Natural killer cell treated with Interleukin-12 subunit alpha and Interleukin-12 subunit beta and Interleukin-15 and Interleukin-18, amount 100 ng/mL, for 72 hours (primary cell): ENCODE results near the gene CMIP. TPM values are rescaled to one million over a fixed set of nuclear protein-coding genes. Genes with fewer than 3 reads are reported as not detected.

Source experiments
- ATAC-seq, 2 donors: fragments of 150-1000 bp; cut with Tn5 transposase in 1 of 2; sonication (Bioruptor Pico), chemical (Tn5 transposase) in 1 of 2; 2 replicates each; pipeline ENCODE4 v1.10.0; 2021
- DNase-seq: peaks from one replicate; pipeline ENCODE4 v3.0.0; 2022; ENCODE audit warnings: low spot score
- H3K27ac Mint-ChIP-seq, 2 donors: 1 replicate in 1 of 2; 2 replicates in 1 of 2; pipeline ENCODE4 v1.8.0; 2022; ENCODE audit warnings: mixed read lengths in 2 of 2, mild to moderate bottlenecking in 1 of 2, moderate library complexity in 1 of 2
- H3K27me3 Mint-ChIP-seq, 2 donors: 1 replicate in 1 of 2; 2 replicates in 1 of 2; pipeline ENCODE4 v1.8.0; 2022; ENCODE audit warnings: mixed read lengths in 2 of 2
- H3K36me3 Mint-ChIP-seq: one replicate; pipeline ENCODE4 v1.8.0; 2022; ENCODE audit warnings: mixed read lengths
- H3K4me1 Mint-ChIP-seq, 2 donors: 1 replicate in 1 of 2; 2 replicates in 1 of 2; pipeline ENCODE4 v1.8.0; 2022; ENCODE audit warnings: low read depth in 2 of 2, mixed read lengths in 2 of 2, mild to moderate bottlenecking in 1 of 2
- H3K4me3 Mint-ChIP-seq: one replicate; pipeline ENCODE4 v1.8.0; 2022; ENCODE audit warnings: mixed read lengths
- H3K9me3 Mint-ChIP-seq: 2 replicates; pipeline ENCODE4 v1.8.0; 2022; ENCODE audit warnings: mixed read lengths
- total RNA-seq, 2 donors: library from RNA; stranded (reverse); gene quantifications; one replicate each; pipeline ENCODE4 v1.2.3, GENCODE V29; 2022

The CMIP gene
- total RNA-seq, 2 donors from 2014 or later: 48.0 to 57.6 TPM

DNA sequence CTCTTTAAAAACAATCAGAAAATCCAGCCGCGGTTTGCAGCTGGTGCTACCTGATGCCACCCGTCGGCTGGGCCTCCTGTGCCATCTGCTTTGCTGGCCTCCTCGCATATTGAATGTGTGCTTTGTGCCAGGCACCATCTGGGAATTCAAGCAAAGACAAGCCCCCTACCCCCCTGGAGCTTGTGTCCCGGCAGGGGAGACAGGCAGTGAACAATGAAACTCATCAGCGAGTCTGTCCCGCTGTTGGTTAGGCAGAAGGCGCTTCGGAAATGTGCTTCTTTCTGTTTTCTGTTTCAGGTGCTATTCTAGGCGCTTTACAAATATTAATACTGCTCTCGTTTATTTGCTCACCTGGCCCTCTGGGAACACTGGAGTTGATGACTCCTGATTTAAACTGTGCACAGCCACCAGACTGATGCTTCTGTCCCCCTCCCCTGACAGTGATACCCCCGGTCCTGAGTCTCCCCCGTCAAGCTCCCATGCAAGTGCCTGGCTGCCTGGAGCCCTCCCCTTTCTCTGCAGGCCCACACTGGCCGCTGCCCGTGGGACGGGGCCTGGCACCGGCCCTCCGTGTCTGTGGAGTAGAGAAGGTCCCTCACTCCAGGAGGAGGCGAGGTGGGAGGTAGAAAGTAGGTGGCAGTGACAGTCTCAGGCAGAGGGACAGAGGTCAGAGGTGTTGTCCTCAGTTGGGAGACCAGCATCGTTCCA lies 208.3 kb downstream of the CMIP start:
- no peaks in the 10 kb centered on the region for H3K27me3 Mint-ChIP-seq
- H3K36me3 Mint-ChIP-seq: no peaks in the 10 kb centered on the region
- H3K9me3 Mint-ChIP-seq: no peaks in the 10 kb centered on the region
- no peak overlapping the region for H3K27ac Mint-ChIP-seq
- H3K4me3 Mint-ChIP-seq: no peak overlapping the region
- peaks cover 11 to 19% of the 10 kb centered on the region in 2 donors for H3K4me1 Mint-ChIP-seq
- ATAC-seq (no peak), DNase-seq (no peak)

DNA sequence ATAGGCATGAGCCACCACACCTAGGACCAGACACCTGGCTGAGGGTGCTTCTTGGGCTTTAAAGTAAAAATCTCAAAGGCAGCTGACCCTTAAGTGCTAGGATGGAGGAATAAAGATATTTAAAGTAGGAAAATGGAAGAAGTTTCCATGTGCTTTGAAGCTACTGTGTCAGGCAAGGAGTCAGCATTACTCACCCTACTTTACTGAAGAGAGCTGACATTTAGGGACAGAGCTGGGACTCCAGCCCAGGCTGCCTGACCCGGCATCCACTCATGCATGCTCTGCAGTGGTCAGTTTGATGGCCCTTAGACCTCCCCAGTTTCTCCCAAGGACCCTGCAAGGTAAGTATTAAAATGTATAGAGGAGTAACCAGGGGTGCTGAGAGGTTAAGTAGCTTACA lies 209.7 kb downstream of the CMIP start:
- no peak for ATAC-seq
- no peak for DNase-seq
- H3K36me3 Mint-ChIP-seq: no peaks in the 10 kb centered on the region
- H3K27ac Mint-ChIP-seq: peak overlapping the region; percentile 34 to 56
- H3K4me3 Mint-ChIP-seq: no peak overlapping the region
- no peaks in the 10 kb centered on the region for H3K27me3 Mint-ChIP-seq
- peaks cover 6 to 16% of the 10 kb centered on the region in 2 donors for H3K4me1 Mint-ChIP-seq
- H3K9me3 Mint-ChIP-seq: no peaks in the 10 kb centered on the region

DNA sequence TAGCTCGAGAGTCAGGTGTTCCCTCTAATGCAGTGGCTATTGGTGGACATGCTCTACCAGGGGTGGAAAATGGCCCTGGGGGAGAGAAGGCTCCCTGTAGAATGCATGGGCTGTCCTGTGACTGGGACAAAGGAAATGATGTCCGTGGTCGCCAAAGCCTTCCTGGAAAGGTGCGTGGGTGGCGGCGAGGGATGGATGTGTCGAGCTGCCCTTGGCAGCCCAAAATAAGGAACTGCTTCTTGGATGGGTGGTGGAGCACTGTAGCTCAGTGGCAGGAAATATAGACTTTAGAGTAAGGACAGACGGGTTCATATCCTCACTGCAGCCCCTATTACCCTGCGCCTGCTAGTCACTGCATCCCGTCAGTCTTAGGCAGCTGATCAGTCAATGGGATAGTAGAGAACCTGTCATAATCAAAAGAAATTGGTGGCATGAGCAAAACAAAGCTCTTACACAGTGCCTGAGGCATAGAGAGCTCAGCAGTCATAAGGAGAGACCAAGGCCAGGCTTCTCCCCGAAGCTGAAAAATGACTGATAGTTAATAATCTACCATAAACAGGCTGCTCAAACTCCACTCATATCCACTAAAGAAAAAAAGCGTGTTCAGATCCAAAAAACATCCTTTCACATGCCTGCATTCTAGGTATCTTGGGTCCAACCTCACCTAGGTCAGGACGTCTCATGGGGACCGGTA lies 211.0 kb downstream of the CMIP start:
- Mint-ChIP-seq H3K27ac (no peak overlapping the region), H3K36me3 (no peaks in the 10 kb centered on the region), H3K9me3 (no peaks in the 10 kb centered on the region), H3K4me1 (peaks cover 0 to 9% of the 10 kb centered on the region in 2 donors), H3K27me3 (no peaks in the 10 kb centered on the region), H3K4me3 (no peak overlapping the region)
- ATAC-seq (no peak), DNase-seq (no peak)

DNA sequence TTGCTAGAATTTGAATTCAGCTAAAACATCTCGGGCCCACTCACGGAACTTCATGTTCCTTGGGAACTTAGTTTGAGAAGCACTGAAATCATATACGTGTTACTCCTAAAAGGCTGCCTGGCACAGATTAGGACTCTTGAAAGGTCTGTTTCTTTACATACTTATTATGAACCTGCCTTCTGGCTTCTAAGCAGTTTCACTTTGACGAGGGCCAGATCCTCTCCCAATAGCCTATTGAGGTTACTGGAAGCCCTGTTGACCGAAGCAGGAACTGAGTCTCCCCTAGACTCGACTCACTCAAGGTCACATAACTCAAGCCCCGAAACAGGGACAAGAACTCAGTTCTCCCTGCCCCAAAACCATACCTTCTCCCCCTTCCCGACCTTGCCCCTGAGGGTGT lies 212.6 kb downstream of the CMIP start:
- H3K27me3 Mint-ChIP-seq: no peaks in the 10 kb centered on the region
- no peak for ATAC-seq
- DNase-seq: no peak
- H3K27ac Mint-ChIP-seq: peak overlapping the region in 1 of 2 donors; percentile 32
- no peaks in the 10 kb centered on the region for H3K9me3 Mint-ChIP-seq
- H3K4me3 Mint-ChIP-seq: no peak overlapping the region
- no peaks in the 10 kb centered on the region for H3K36me3 Mint-ChIP-seq
- H3K4me1 Mint-ChIP-seq: peaks cover 0 to 9% of the 10 kb centered on the region in 2 donors

DNA sequence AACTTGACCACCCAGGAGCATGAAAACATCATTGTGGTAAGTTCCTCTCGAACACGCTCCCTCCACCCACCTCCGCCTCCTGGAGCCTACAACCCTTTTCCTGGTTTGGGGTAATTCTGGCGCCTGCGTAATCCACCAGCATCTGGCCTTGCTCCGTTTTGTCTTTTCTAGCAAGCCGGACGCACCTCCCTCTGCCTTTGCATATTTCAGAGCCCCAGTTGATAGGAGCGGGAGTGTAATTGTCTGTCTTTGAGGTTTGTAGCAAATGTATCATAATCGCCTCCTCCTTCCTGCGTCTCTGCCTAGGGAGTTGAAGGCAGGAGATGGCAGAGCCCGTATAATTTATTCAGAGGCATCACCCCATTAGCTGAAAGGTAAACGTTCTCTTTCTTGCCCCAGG lies 213.2 kb downstream of the CMIP start:
- peaks cover 0 to 9% of the 10 kb centered on the region in 2 donors for H3K4me1 Mint-ChIP-seq
- H3K36me3 Mint-ChIP-seq: no peaks in the 10 kb centered on the region
- H3K27me3 Mint-ChIP-seq: no peaks in the 10 kb centered on the region
- DNase-seq (no peak), ATAC-seq (no peak)
- peak overlapping the region in 1 of 2 donors; percentile 32 for H3K27ac Mint-ChIP-seq
- H3K4me3 Mint-ChIP-seq: no peak overlapping the region
- H3K9me3 Mint-ChIP-seq: no peaks in the 10 kb centered on the region

DNA sequence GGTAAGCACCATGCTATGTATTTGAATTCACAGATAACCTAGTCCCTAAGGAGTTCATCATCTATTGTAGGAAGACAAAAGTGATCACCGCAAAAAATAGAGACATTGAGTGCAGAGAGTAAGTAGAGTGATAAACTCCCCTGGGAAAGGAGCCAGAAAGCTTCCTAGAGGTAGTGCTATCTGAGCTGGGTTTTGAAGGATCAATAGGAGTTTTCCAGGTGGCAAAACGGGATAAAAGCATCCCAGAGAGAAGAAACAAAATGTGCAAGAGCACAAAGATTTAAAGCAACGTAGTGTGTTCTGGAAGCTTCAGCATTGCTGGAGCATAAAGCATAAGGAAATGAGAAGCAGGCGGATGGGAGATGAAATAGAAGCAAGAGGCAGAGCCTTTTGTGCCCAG lies 213.8 kb downstream of the CMIP start:
- Mint-ChIP-seq H3K4me1 (peaks cover 0 to 12% of the 10 kb centered on the region in 2 donors), H3K4me3 (no peak overlapping the region), H3K36me3 (peaks cover 5% of the 10 kb centered on the region), H3K9me3 (no peaks in the 10 kb centered on the region), H3K27ac (no peak overlapping the region), H3K27me3 (no peaks in the 10 kb centered on the region)
- DNase-seq: no peak
- no peak for ATAC-seq

GRCh38 chr16:81659249-81659648 lies 214.6 kb downstream of the CMIP start:
- H3K27ac Mint-ChIP-seq: peak overlapping the region in 1 of 2 donors; percentile 24
- no peak for ATAC-seq
- no peak for DNase-seq
- no peaks in the 10 kb centered on the region for H3K9me3 Mint-ChIP-seq
- H3K4me3 Mint-ChIP-seq: no peak overlapping the region
- H3K36me3 Mint-ChIP-seq: peaks cover 6% of the 10 kb centered on the region
- H3K4me1 Mint-ChIP-seq: peaks cover 0 to 12% of the 10 kb centered on the region in 2 donors
- H3K27me3 Mint-ChIP-seq: no peaks in the 10 kb centered on the region

- H3K4me3 Mint-ChIP-seq: no peak overlapping the region
- no peaks in the 10 kb centered on the region for H3K9me3 Mint-ChIP-seq
- H3K27me3 Mint-ChIP-seq: no peaks in the 10 kb centered on the region
- H3K36me3 Mint-ChIP-seq: peaks cover 6% of the 10 kb centered on the region
- DNase-seq (no peak), ATAC-seq (no peak)
- H3K4me1 Mint-ChIP-seq: peaks cover 0 to 7% of the 10 kb centered on the region in 2 donors
- H3K27ac Mint-ChIP-seq: no peak overlapping the region
Measured at GRCh38 chr16:81661082-81661481, 216.5 kb downstream of the CMIP start.

- H3K27me3 Mint-ChIP-seq: no peaks in the 10 kb centered on the region
- H3K4me1 Mint-ChIP-seq: peaks cover 5 to 11% of the 10 kb centered on the region in 2 donors
- no peak overlapping the region for H3K27ac Mint-ChIP-seq
Measured at GRCh38 chr16:81664153-81664552, 219.5 kb downstream of the CMIP start.

DNA sequence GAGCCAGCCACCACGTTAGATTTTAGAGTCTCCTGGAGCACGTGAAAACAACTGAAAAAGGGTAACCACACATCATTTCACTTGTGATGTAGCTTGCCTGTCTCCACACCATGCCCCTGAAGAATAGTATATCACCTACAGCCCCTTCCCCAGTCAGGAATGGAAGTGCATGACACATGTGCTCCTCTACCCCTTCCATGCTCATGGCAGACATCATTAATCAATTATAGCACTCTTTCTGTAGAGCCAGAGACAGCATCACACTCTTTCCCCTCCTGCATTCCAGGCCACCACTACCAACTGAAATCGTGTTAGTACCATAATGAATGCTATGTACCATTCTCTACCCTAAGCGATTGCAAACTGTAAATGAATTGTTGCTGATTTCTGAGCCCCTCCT lies 221.0 kb downstream of the CMIP start:
- no peaks in the 10 kb centered on the region for H3K27me3 Mint-ChIP-seq

More at GRCh38 chr16:81664153-81664552, 219.5 kb downstream of the CMIP start:
- Mint-ChIP-seq H3K36me3 (peaks cover 6% of the 10 kb centered on the region), H3K4me3 (no peak overlapping the region), H3K9me3 (no peaks in the 10 kb centered on the region)
- DNase-seq (no peak), ATAC-seq (no peak)

DNA sequence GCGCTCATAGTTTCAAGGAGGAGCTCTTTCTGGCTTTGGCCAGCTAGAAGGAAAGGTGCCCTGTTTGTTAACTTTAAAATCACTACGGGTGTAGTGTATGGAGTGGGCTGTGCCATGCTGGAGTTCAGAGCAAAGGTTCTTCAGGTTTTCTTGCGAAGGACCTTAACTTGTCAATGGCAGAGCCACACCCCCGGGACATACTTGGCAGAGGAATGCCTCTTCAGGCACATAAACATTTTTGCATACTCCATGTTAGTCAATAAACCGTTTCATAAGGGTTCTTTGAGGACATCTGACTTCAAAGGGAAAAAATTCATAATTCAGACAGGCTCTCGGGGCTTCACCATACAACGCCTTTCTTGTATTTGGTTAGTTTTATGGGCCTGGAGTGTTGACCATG lies 221.5 kb downstream of the CMIP start:
- Mint-ChIP-seq H3K9me3 (no peaks in the 10 kb centered on the region), H3K36me3 (peaks cover 12% of the 10 kb centered on the region), H3K27me3 (no peaks in the 10 kb centered on the region), H3K27ac (peak overlapping the region in 1 of 2 donors; percentile 18), H3K4me1 (peaks cover 5 to 24% of the 10 kb centered on the region in 2 donors), H3K4me3 (no peak overlapping the region)
- no peak for DNase-seq
- no peak for ATAC-seq

More for the DNA sequence above, 221.0 kb downstream of the CMIP start:
- Mint-ChIP-seq H3K4me3 (no peak overlapping the region), H3K9me3 (no peaks in the 10 kb centered on the region), H3K27ac (peak overlapping the region in 1 of 2 donors; percentile 18), H3K4me1 (peaks cover 5 to 19% of the 10 kb centered on the region in 2 donors), H3K36me3 (peaks cover 7% of the 10 kb centered on the region)
- ATAC-seq (no peak), DNase-seq (no peak)

DNA sequence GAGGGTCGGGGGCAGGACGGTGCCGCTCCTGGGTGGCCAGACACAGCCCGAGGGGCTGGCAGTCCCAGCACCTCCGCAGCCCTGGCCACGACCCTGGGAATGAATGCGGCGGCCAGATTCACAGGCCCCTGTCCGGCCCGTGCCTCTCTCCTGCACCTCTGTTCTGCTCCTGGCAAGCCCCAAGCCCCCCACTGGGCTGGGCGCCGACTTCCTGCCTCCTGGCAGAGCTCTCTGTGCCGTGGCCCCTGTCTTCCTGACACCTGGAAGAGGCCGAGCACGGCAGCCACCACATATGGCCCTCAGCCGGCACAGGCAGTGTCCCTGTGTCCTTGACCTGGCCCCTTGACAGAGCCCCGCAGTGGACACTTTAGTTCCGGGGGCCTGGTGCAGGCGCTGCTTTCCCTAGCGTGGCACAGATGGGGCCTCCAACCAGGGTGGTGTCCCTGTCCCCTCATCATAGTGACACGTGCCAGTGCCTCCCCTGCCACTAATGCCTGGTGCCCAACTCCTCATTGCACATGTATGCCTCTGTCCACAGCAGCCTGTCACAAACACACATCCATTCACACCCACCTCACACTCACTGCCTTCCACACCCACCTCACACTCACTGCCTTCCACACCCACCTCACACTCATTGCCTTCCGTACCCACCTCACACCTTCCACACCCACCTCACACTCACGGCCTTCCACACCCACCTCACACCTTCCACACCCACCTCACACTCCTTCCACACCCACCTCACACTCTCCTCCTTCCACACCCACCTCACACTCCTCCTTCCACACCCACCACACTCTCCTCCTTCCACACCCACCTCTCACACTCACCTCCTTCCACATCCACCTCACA lies 223.9 kb downstream of the CMIP start:
- DNase-seq: no peak
- Mint-ChIP-seq H3K36me3 (peaks cover 6% of the 10 kb centered on the region), H3K9me3 (no peaks in the 10 kb centered on the region), H3K4me1 (peaks cover 5 to 28% of the 10 kb centered on the region in 2 donors), H3K27ac (peak overlapping the region; percentile 62 to 80), H3K4me3 (no peak overlapping the region), H3K27me3 (no peaks in the 10 kb centered on the region)
- peak; percentile 36 to 40 for ATAC-seq

GRCh38 chr16:81669473-81670350 lies 225.1 kb downstream of the CMIP start:
- ATAC-seq: no peak
- Mint-ChIP-seq H3K36me3 (peaks cover 6% of the 10 kb centered on the region), H3K27ac (peak overlapping the region; percentile 74 to 80), H3K4me1 (peaks cover 5 to 28% of the 10 kb centered on the region in 2 donors), H3K4me3 (no peak overlapping the region), H3K9me3 (no peaks in the 10 kb centered on the region), H3K27me3 (no peaks in the 10 kb centered on the region)
- DNase-seq: no peak
